HG02970 (cell line): Measurements from ENCODE around the gene BBS9.

Experiments used
- ATAC-seq: cut with Tn5 transposase; IDR thresholded peaks from one replicate; pipeline ENCODE4 v1.9.1; 2021; ENCODE audit warnings: mild to moderate bottlenecking, moderate library complexity, moderate number of reproducible peaks; ENCODE audit not compliant: unreplicated experiment, low FRiP score

BBS9 gene

GRCh38 chr7:33118383-33118782, 11.0 kb upstream of the BBS9 start:
- no peak for ATAC-seq

GRCh38 chr7:33127085-33127484, 2.3 kb upstream of the BBS9 start:
- ATAC-seq: no peak

- no peak for ATAC-seq
These were observed 754 bp upstream of the BBS9 start for GRCh38 chr7:33128631-33128989.

- no peak for ATAC-seq
These were observed 416 bp downstream of the BBS9 start for GRCh38 chr7:33129806-33130153.

- no peak for ATAC-seq
These were observed 820 bp downstream of the BBS9 start for GRCh38 chr7:33130184-33130583.

- ATAC-seq: no peak
These were observed 7.7 kb downstream of the BBS9 start for GRCh38 chr7:33137103-33137502.

GRCh38 chr7:33142585-33142984, 13.2 kb downstream of the BBS9 start:
- ATAC-seq: no peak

GRCh38 chr7:33143996-33144718, 14.8 kb downstream of the BBS9 start:
- ATAC-seq: no peak

- no peak for ATAC-seq
These were observed 15.8 kb downstream of the BBS9 start for GRCh38 chr7:33145156-33145555.

GRCh38 chr7:33152087-33152486, 22.7 kb downstream of the BBS9 start:
- ATAC-seq: no peak

- ATAC-seq: no peak
These were observed 26.4 kb downstream of the BBS9 start for GRCh38 chr7:33155811-33156210.

- no peak for ATAC-seq
These were observed 27.1 kb downstream of the BBS9 start for GRCh38 chr7:33156441-33156840.

- ATAC-seq: no peak
These were observed 27.9 kb downstream of the BBS9 start for GRCh38 chr7:33157311-33157710.

GRCh38 chr7:33157781-33158180, 28.4 kb downstream of the BBS9 start:
- ATAC-seq: no peak

- no peak for ATAC-seq
These were observed 48.5 kb downstream of the BBS9 start for GRCh38 chr7:33177876-33178275.

- ATAC-seq: no peak
These were observed 50.2 kb downstream of the BBS9 start for GRCh38 chr7:33179519-33179918.

GRCh38 chr7:33183504-33183903, 54.1 kb downstream of the BBS9 start:
- ATAC-seq: no peak

GRCh38 chr7:33184828-33185227, 55.5 kb downstream of the BBS9 start:
- ATAC-seq: no peak

GRCh38 chr7:33185786-33186185, 56.4 kb downstream of the BBS9 start:
- ATAC-seq: no peak

GRCh38 chr7:33186192-33186591, 56.8 kb downstream of the BBS9 start:
- ATAC-seq: no peak

GRCh38 chr7:33190688-33191304, 61.4 kb downstream of the BBS9 start:
- ATAC-seq: peak; percentile 13

GRCh38 chr7:33191340-33191739, 62.0 kb downstream of the BBS9 start:
- peak; percentile 61 for ATAC-seq
